Psoas muscle (tissue), 8 donors: ENCODE results near the gene ATF3. TPM values are rescaled to one million over a fixed set of nuclear protein-coding genes. Genes with fewer than 3 reads are reported as not detected.

ENCODE experiments used
- ATAC-seq, 4 donors: fragments of 200-7000 bp; cut with Tn5 transposase; one replicate each; pipeline ENCODE4 v1.9.1; 2020; ENCODE audit warnings: moderate library complexity in 3 of 4, mild to moderate bottlenecking in 2 of 4
- DNase-seq, 2 donors: peaks; one replicate each; pipeline ENCODE4 v3.0.0-alpha.2; 2020
- H3K27ac ChIP-seq: fragments of 200-600 bp; one replicate; pipeline ENCODE4 v1.8.0; 2022
- H3K27me3 ChIP-seq, 3 donors: fragments of 200-600 bp in 1 of 3; one replicate each; pipeline versions ENCODE4 v1.6.1 to v1.8.0; 2013 to 2022; ENCODE audit warnings: low read length in 2 of 3, mild to moderate bottlenecking in 2 of 3, moderate library complexity in 1 of 3; ENCODE audit not compliant: insufficient read depth in 3 of 3
- H3K36me3 ChIP-seq, 2 donors: fragments of 200-600 bp in 1 of 2; one replicate each; pipeline versions ENCODE4 v1.6.1 to v1.8.0; 2013 to 2022; ENCODE audit warnings: low read depth in 1 of 2, mild to moderate bottlenecking in 1 of 2, moderate library complexity in 1 of 2; ENCODE audit not compliant: insufficient read depth in 1 of 2
- H3K4me1 ChIP-seq: fragments of 200-600 bp; one replicate; pipeline ENCODE4 v1.8.0; 2022
- H3K4me3 ChIP-seq: fragments of 200-600 bp; one replicate; pipeline ENCODE4 v1.8.0; 2022; ENCODE audit warnings: mild to moderate bottlenecking
- H3K9me3 ChIP-seq: fragments of 200-600 bp; one replicate; pipeline ENCODE4 v1.8.0; 2022
- CTCF ChIP-seq: fragments of 200-600 bp; IDR thresholded peaks from one replicate; pipeline ENCODE4 v1.8.0; 2022; ENCODE audit warnings: antibody characterized with exemption
- WGBS, 3 donors: extraction: QIAGEN DNeasy Blood & Tissue Kit; methylation state at CpG; one replicate each; pipeline versions ENCODE4 v1.1.6 to v1.1.7; 2013; 5-methylcytosine and 5-hydroxymethylcytosine counted together
- intact Hi-C, 2 donors: fragments of 100-400 bp; cut with DNase I; formaldehyde crosslinking; loops; one replicate each; pipeline versions ENCODE4 v1.11.0 to v1.14.2; 2022
- polyA plus RNA-seq, 3 donors: library from polyadenylated mRNA; stranded (reverse); fragments of 200-250 nt; gene quantifications; one replicate each; pipeline ENCODE4 v1.2.3, GENCODE V29; 2013
- total RNA-seq, 4 donors: library from RNA; stranded (reverse); fragmentation: NEBNext Ultra II Directional in 2 of 4; extraction: Animal tissue kit (Norgen Biotek cat#: 25700) in 2 of 4; gene quantifications; one replicate each; pipeline versions ENCODE4 v1.2.1 to v1.2.4, GENCODE V29; 2021 to 2023
- donor health status: healthy with polysubstance abuse.
- donor health status: DM: no; HTN: no; CAD: no; lungs with moderate emphysema.
- donor health status: Bipolar disorder and iron deficiency.
- donor health status: healthy.
- donor health status: DM: yes; HTN: yes; CAD: no.
- donor health status: DM: no; HTN: no; CAD: no.
- donor health status: DM: no; HTN: no; CAD: no.
- donor health status: DM: yes; HTN: yes; CAD: no.

ATF3 gene
- total and polyA plus RNA-seq, 7 donors = 6.6 to 51.3 (median 14.9) TPM

GRCh38 chr1:212584092-212584886 is 24.3 kb upstream of the ATF3 start:
- no peaks in the 10 kb centered on the region for H3K9me3 ChIP-seq
- no peak for TF ChIP-seq CTCF
- no peaks in the 10 kb centered on the region for H3K4me1 ChIP-seq
- no peak for DNase-seq
- no peaks in the 10 kb centered on the region for H3K36me3 ChIP-seq
- 81 to 85% (median 83%) methylated on average over 5 of the region's 5 CpGs for WGBS, 3 donors
- H3K27me3 ChIP-seq = peaks cover 0 to 21% (median 8%) of the 10 kb centered on the region in 3 donors
- H3K27ac ChIP-seq = no peak overlapping the region
- intact Hi-C loops = no loop called here
- ATAC-seq = no peak
- H3K4me3 ChIP-seq = no peak overlapping the region

- TF ChIP-seq CTCF = no peak
- no peak for ATAC-seq
These were observed 23.4 kb upstream of the ATF3 start for GRCh38 chr1:212585210-212585609.

GRCh38 chr1:212586206-212587015 is 22.1 kb upstream of the ATF3 start:
- ATAC-seq = no peak

More at GRCh38 chr1:212585210-212585609, 23.4 kb upstream of the ATF3 start:
- no peaks in the 10 kb centered on the region for H3K4me1 ChIP-seq
- 87 to 99% (median 90%) methylated on average over 6 of the region's 6 CpGs for WGBS, 3 donors
- no peak overlapping the region for H3K4me3 ChIP-seq
- intact Hi-C loops = no loop called here
- H3K9me3 ChIP-seq = no peaks in the 10 kb centered on the region
- no peak for DNase-seq
- H3K27ac ChIP-seq = no peak overlapping the region
- H3K36me3 ChIP-seq = no peaks in the 10 kb centered on the region
- peaks cover 0 to 21% (median 7%) of the 10 kb centered on the region in 3 donors for H3K27me3 ChIP-seq

More at GRCh38 chr1:212586206-212587015, 22.1 kb upstream of the ATF3 start:
- Histone ChIP-seq H3K27me3 (peaks cover 0 to 21% (median 4%) of the 10 kb centered on the region in 3 donors), H3K4me1 (no peaks in the 10 kb centered on the region), H3K4me3 (no peak overlapping the region), H3K27ac (no peak overlapping the region), H3K36me3 (no peaks in the 10 kb centered on the region), H3K9me3 (no peaks in the 10 kb centered on the region)
- no peak for TF ChIP-seq CTCF
- no peak for DNase-seq
- 85 to 91% (median 86%) methylated on average over 7 of the region's 7 CpGs for WGBS, 3 donors
- intact Hi-C loops = no loop called here
